ENCODE data around the gene PCIF1. TPM values are rescaled to one million over a fixed set of nuclear protein-coding genes. Genes with fewer than 3 reads are reported as not detected.

PCIF1 gene
- total RNA-seq, 4 donors from 2014 or later = 20.7 to 39.2 (median 24.8) TPM

DNA sequence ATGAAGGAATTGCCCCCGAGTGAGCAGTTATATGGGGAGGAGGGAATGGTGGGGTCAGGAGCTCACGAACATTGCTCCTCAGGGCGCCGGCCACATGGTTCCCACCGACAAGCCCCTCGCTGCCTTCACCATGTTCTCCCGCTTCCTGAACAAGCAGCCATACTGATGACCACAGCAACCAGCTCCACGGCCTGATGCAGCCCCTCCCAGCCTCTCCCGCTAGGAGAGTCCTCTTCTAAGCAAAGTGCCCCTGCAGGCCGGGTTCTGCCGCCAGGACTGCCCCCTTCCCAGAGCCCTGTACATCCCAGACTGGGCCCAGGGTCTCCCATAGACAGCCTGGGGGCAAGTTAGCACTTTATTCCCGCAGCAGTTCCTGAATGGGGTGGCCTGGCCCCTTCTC is 36.2 kb upstream of the PCIF1 start:
- TF ChIP-seq, protein P1, sequence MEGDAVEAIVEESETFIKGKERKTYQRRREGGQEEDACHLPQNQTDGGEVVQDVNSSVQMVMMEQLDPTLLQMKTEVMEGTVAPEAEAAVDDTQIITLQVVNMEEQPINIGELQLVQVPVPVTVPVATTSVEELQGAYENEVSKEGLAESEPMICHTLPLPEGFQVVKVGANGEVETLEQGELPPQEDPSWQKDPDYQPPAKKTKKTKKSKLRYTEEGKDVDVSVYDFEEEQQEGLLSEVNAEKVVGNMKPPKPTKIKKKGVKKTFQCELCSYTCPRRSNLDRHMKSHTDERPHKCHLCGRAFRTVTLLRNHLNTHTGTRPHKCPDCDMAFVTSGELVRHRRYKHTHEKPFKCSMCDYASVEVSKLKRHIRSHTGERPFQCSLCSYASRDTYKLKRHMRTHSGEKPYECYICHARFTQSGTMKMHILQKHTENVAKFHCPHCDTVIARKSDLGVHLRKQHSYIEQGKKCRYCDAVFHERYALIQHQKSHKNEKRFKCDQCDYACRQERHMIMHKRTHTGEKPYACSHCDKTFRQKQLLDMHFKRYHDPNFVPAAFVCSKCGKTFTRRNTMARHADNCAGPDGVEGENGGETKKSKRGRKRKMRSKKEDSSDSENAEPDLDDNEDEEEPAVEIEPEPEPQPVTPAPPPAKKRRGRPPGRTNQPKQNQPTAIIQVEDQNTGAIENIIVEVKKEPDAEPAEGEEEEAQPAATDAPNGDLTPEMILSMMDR (IDR thresholded peaks at IDR 0.05; ENCODE audit: low read depth) = no peak

DNA sequence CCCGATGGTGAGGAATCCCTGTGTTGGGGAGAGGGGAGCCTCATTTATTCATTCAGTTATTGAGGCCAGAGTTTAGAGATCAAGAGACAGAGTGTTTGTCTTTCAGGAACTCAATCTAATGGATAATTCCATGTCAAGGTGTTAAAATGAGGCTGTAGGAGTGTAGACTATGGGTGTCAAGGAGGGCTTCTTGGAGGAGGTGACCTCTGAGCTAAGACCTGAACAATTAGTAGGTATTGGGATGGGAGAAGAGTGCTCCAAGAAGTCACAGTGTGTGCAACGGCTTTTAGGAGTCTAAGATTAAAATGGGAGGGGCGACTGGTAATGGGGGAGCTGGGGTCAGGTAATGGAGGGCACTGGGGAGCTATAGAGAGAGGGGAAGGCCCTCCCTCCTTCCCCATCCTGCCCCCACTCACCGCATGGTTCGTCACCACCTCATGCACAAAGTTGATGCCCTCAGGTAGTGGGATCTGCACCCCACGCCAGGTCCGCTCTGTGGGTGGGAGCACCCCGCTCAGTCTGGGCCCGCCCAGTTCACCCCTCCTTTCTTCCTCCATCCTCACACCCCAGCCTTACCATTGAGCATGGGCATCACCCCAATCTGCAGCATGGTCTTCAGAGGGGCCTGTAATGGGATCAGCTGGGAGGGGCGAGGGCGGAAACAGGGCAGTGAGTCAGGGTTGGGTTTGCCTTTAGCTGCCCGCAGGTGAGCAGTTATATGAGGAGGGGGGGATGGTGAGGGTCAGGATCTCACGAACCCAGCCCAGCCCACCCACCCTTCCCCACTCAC is 35.2 kb upstream of the PCIF1 start:
- TF ChIP-seq, protein P1 (IDR thresholded peaks at IDR 0.05; ENCODE audit: low read depth) = no peak

DNA sequence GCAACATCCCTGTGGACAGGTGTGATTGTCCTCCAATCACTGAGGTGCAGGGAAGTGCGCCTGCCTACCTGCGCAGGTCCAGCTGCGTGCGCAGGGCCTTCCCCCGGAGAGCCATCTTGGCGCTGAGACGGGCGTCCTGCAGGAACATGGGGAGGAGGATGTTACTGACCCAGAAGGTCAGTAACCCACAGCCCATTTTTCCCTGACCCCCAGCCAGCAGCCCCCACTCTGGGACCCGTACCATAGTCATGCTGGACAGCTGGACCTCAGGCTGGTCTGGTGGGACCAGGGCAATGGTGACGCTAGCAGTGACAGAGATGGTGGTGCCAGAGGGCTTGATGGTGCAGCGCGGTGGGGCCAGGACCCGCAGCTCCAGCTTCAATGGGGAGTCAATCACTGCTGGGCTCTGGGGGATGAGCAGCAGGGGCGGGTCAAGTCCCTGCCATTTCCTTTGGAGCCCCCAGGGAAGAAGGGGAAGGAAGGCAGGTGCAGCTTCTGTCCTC is 32.2 kb upstream of the PCIF1 start:
- TF ChIP-seq, protein P1 (IDR thresholded peaks at IDR 0.05; ENCODE audit: low read depth) = no peak

DNA sequence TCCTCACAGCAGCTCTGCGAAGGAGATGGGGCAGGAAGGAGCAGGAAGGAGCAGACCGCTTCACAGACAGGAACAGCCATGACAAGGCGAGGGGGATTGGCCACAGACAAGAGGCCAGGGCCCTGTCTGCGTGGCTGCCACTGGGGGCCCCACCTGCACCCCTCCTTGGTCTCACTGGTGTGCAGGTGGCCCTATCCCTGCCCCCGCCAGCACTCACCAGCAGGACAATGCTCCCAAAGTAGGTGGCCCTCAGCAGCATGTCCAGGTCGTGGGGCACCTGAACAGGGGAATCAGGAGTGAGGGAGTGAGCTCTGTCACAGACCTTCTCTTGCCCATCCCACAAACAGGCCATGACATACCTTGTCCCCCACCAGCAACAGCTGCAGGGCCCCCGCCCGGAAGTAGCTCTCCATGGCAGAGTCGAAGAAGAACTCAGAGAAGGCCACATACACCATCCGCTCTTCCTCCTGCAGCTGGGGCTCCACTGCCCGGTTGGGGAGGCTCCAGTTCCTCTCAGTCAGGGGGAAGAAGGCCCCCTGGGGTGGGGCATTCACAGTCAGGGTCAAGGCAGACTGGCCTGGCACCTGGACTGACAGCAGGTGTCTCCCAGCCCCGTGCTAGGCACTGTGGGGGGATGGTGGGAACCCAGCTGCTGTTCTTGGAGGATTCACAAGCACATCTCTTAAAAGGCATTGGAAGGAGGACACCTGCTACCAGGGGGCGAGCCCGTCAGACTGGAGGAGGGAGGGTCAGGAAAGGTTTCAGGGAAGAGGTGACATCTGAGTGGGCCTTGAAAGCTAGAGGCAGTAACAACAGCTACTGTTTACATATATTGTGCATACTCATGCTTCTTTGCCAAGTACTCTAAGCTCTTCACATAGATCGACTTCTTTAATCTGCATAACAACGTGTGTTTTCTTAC is 29.6 kb upstream of the PCIF1 start:
- TF ChIP-seq, protein P1 (IDR thresholded peaks at IDR 0.05; ENCODE audit: low read depth) = no peak

DNA sequence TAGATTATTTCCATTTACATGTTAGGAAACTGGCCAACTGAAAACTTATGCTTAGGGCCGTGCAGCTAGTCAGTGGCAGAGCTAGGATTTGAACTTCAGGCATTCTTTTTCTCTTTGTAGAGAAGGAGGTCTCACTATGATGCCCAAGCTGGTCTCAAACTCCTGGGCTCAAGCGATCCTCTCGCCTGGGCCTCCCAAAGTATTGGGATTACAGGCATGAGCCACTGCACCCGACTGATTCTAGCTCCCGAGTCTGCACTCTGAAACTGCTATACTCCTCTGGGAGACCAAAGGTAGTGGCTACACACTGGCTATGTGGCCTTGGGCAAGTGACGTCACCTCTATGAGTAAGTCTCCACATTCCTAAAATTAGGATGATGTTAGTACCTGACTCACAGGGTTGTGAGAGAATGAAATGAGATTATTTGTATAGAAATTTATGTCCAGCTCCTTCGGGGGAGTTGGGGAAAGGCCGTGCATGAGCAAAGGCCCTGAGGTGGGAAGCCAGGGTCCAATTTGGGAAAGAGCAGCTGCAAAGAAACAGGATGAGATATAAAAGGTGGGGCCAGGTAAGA is 28.9 kb upstream of the PCIF1 start:
- TF ChIP-seq, protein P1 (IDR thresholded peaks at IDR 0.05; ENCODE audit: low read depth) = no peak

DNA sequence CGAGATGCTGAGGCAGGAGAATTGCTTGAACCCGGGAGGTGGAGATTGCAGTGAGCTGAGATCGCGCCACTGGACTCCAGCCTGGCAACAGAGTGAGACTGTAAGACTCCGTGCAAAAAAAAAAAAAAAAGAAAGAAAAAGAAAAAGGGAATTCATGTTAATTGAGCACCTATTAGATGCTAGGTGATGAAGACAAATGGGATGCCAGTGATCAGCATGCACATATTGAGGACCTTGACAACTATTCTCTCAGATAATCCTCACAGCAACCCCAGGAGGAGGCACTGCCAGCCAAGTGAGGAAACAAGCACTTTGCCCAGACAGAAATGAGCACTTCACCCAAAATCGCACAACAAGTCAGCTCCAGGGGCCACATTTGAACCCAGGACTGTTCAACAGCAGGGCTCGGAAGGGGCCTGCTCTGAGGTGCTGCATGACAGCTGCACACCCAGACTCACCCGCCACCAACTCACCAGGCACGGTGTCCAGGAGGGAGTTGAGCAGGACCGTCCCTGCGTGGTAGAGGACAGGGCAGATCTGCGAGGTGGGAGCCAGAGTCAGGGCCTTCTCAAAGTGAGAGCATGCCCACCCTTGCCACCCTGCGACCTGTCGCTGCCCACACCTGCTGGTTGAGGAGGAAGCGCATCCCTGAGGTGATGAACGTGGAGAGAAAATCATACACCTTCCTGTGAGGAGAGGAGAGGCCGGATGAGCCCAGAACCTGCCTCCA is 27.1 kb upstream of the PCIF1 start:
- TF ChIP-seq, protein P1 (IDR thresholded peaks at IDR 0.05; ENCODE audit: low read depth) = no peak
